GM23338 (cell line): ENCODE results near the gene IPO8.

Experiments
- CREB1 ChIP-seq: fragments of 250-450 bp; sonication (Bioruptor Pico); IDR thresholded peaks from 2 replicates; pipeline ENCODE4 v1.5.0; 2020; ENCODE audit warnings: low read depth, mild to moderate bottlenecking, moderate library complexity
- CTCF ChIP-seq, 2 experiments: fragments of 200-600 bp in 1 of 2; sonication (generic) in 1 of 2; conservative IDR thresholded peaks; 2 replicates each; pipeline versions ENCODE4 v1.5.1 to v1.6.1; 2016 to 2017; ENCODE audit warnings: antibody characterized with exemption in 2 of 2, low read depth in 2 of 2, mild to moderate bottlenecking in 2 of 2, moderate library complexity in 1 of 2
- EZH2 ChIP-seq: fragments of 200-600 bp; sonication (generic); IDR thresholded peaks from one replicate; pipeline ENCODE4 v1.8.0; 2017; ENCODE audit warnings: antibody characterized with exemption, mild to moderate bottlenecking, low read depth; ENCODE audit not compliant: unreplicated experiment
- REST ChIP-seq: IDR thresholded peaks from one replicate; pipeline ENCODE4 v1.6.1; 2018; ENCODE audit warnings: antibody characterized with exemption; ENCODE audit not compliant: unreplicated experiment

DNA sequence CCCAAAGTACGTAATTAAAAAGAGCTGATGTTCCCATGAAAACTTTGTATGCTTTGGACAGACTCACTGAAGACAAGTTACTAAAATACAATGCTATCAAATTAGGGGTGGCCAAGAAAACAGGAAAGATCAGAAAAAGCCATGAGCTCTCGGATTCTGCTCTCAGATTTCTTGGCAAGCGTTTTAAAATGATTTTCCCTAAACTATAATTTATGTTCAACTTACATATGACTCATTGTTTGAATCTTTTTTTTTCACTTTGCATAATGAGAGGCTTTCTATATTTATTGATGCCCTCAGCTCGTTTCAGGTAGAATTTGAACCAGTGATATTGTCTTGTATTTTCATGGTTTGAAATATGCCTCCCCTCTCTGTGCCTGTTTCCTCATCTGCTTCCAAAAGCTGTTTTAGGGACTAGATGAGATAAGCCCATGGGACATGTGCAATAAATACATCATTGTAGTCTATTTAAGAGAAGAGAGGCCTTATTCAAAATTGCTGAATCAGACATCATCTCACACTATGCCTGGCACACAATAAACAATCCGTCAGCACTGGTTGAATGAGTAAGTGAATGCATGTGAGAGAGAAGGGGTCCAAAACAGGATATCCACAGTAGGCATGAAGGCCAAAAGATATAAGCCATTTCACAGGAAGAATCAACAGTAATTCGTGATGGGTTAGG is 4.7 kb upstream of the IPO8 start:
- no peak for TF ChIP-seq EZH2
- no peak for TF ChIP-seq CTCF (conservative IDR thresholded peaks at IDR 0.05; ENCODE audit: low read depth in 2 of 2)
- no peak for TF ChIP-seq CREB1 (CRISPR knock-in tag)
- no peak for TF ChIP-seq REST
